IMR-90 (cell line): Measurements from ENCODE around the gene CMSS1. TPM values are rescaled to one million over a fixed set of nuclear protein-coding genes. Genes with fewer than 3 reads are reported as not detected.

ENCODE experiments used
- ATAC-seq: fragments of 200-7000 bp; cut with Tn5 transposase; 2 replicates; pipeline ENCODE4 v1.9.1; 2020; ENCODE audit warnings: low read depth, mild to moderate bottlenecking, moderate library complexity
- BruUV-seq: library from RNA; stranded (reverse); fragments of 400-500 nt; replicated peaks from 2 replicates; lab custom pipeline; 2021; lab: Mats Ljungman, UMichigan
- CTCF ChIA-PET: fragments of 300-600 bp; formaldehyde crosslinking; extraction: SDS; loops from one replicate; lab custom pipeline; 2021; ENCODE audit warnings: antibody characterized with exemption; lab: Yijun Ruan, JAX
- POLR2A ChIA-PET: fragments of 300-600 bp; sonication (Branson Sonifier 250); formaldehyde crosslinking; loops from one replicate; lab custom pipeline; 2022; ENCODE audit warnings: antibody characterized with exemption; ENCODE audit not compliant: unreplicated experiment; lab: Charles Lee
- DNase-seq: peaks from one replicate; pipeline ENCODE4 v3.0.0; 2013
- H2AFZ ChIP-seq: replicated peaks from 2 replicates; pipeline ENCODE3; 2013; ENCODE audit warnings: low read length, mild to moderate bottlenecking; ENCODE audit not compliant: poor library complexity
- H2AK5ac ChIP-seq: 2 replicates; pipeline ENCODE4 v1.6.1; 2013; ENCODE audit warnings: low read depth, low read length, inconsistent platforms
- H2AK9ac ChIP-seq: replicated peaks from 2 replicates; pipeline ENCODE3; 2013; ENCODE audit warnings: mild to moderate bottlenecking, low read depth, low read length, moderate library complexity; ENCODE audit not compliant: poor library complexity
- H2BK120ac ChIP-seq: 2 replicates; pipeline ENCODE4 v1.6.1; 2013; ENCODE audit warnings: low read depth, low read length, inconsistent platforms
- H2BK15ac ChIP-seq: 3 replicates; pipeline ENCODE4 v1.6.1; 2013; ENCODE audit warnings: low read depth, low read length, inconsistent platforms
- H2BK20ac ChIP-seq: 2 replicates; pipeline ENCODE4 v1.6.1; 2013; ENCODE audit warnings: low read depth, mild to moderate bottlenecking, inconsistent platforms, low read length, moderate library complexity
- H2BK5ac ChIP-seq: 2 replicates; pipeline ENCODE4 v1.6.1; 2013; ENCODE audit warnings: mild to moderate bottlenecking, low read depth, low read length, inconsistent platforms; ENCODE audit not compliant: poor library complexity, severe bottlenecking
- H3K14ac ChIP-seq: replicated peaks from 2 replicates; pipeline ENCODE4 v1.6.1; 2013; ENCODE audit warnings: low read depth, low read length, inconsistent platforms
- H3K18ac ChIP-seq: 2 replicates; pipeline ENCODE4 v1.6.1; 2013; ENCODE audit warnings: low read depth, low read length, control low read depth
- H3K23ac ChIP-seq: 2 replicates; pipeline ENCODE4 v1.6.1; 2013; ENCODE audit warnings: low read depth, low read length, inconsistent platforms
- H3K27ac ChIP-seq: 2 replicates; pipeline ENCODE4 v1.5.1; 2013; ENCODE audit warnings: mild to moderate bottlenecking, control low read depth, low read length; ENCODE audit not compliant: insufficient read depth
- H3K27me3 ChIP-seq: 2 replicates; pipeline ENCODE4 v1.6.1; 2013; ENCODE audit warnings: low read length; ENCODE audit not compliant: control insufficient read depth, insufficient read depth
- H3K36me3 ChIP-seq: 2 replicates; pipeline ENCODE4 v1.6.1; 2013; ENCODE audit warnings: low read length, mixed read lengths; ENCODE audit not compliant: control insufficient read depth, insufficient read depth
- H3K4ac ChIP-seq: 2 replicates; pipeline ENCODE4 v1.6.1; 2013; ENCODE audit warnings: low read depth, low read length, inconsistent platforms
- H3K4me1 ChIP-seq: 2 replicates; pipeline ENCODE4 v1.6.1; 2013; ENCODE audit warnings: low read length, mixed read lengths; ENCODE audit not compliant: control insufficient read depth, insufficient read depth
- H3K4me2 ChIP-seq: 2 replicates; pipeline ENCODE4 v1.6.1; 2013; ENCODE audit warnings: low read depth, mild to moderate bottlenecking, control low read depth, low read length, moderate library complexity
- H3K4me3 ChIP-seq: 2 replicates; pipeline ENCODE4 v1.5.1; 2013; ENCODE audit warnings: low read depth, mild to moderate bottlenecking, control low read depth, low read length, moderate library complexity; ENCODE audit not compliant: insufficient read depth
- H3K56ac ChIP-seq: 2 replicates; pipeline ENCODE4 v1.6.1; 2013; ENCODE audit warnings: low read length, inconsistent platforms; ENCODE audit not compliant: insufficient read depth; ENCODE audit errors: extremely low read depth
- H3K79me1 ChIP-seq, 2 experiments: 2 replicates each; pipeline ENCODE4 v1.6.1; 2013; ENCODE audit warnings: low read length in 2 of 2, inconsistent platforms in 1 of 2, low read depth in 1 of 2
- H3K9ac ChIP-seq: 2 replicates; pipeline ENCODE4 v1.6.1; 2013; ENCODE audit warnings: low read depth, low read length, control low read depth
- H3K9me1 ChIP-seq: 2 replicates; pipeline ENCODE4 v1.6.1; 2013; ENCODE audit warnings: low read length, inconsistent platforms; ENCODE audit not compliant: insufficient read depth
- H3K9me3 ChIP-seq: 2 replicates; pipeline ENCODE4 v1.6.1; 2013; ENCODE audit warnings: low read length; ENCODE audit not compliant: control insufficient read depth, insufficient read depth
- H4K20me1 ChIP-seq: 2 replicates; pipeline ENCODE4 v1.6.1; 2013; ENCODE audit warnings: low read length, inconsistent platforms; ENCODE audit not compliant: insufficient read depth
- H4K5ac ChIP-seq: 2 replicates; pipeline ENCODE4 v1.6.1; 2013; ENCODE audit warnings: mild to moderate bottlenecking, low read depth, low read length, control low read depth
- H4K8ac ChIP-seq, 2 experiments: 2 replicates each; pipeline ENCODE4 v1.6.1; 2013; ENCODE audit warnings: low read depth in 2 of 2, low read length in 2 of 2, control low read depth in 1 of 2, inconsistent platforms in 1 of 2
- H4K91ac ChIP-seq: 2 replicates; pipeline ENCODE4 v1.6.1; 2013; ENCODE audit warnings: low read depth, low read length, inconsistent platforms; ENCODE audit not compliant: insufficient read depth
- BHLHE40 ChIP-seq: fragments of 150-350 bp; IDR thresholded peaks from 2 replicates; pipeline ENCODE4 v1.6.1; 2016; ENCODE audit warnings: mild to moderate bottlenecking, low read depth, low read length
- CEBPB ChIP-seq: IDR thresholded peaks from 2 replicates; pipeline ENCODE4 v1.6.1; 2012; ENCODE audit warnings: low read depth, low read length, improper control_type of control experiment
- CHD1 ChIP-seq: IDR thresholded peaks from 2 replicates; pipeline ENCODE4 v1.6.1; 2012; ENCODE audit warnings: low read depth, low read length, improper control_type of control experiment
- FOS ChIP-seq: fragments of 150-350 bp; IDR thresholded peaks from 2 replicates; pipeline ENCODE4 v1.6.1; 2016; ENCODE audit warnings: low read depth, low read length
- MAFK ChIP-seq: IDR thresholded peaks from 2 replicates; pipeline ENCODE4 v1.6.1; 2012; ENCODE audit warnings: low read depth, low read length, improper control_type of control experiment
- MAZ ChIP-seq: IDR thresholded peaks from 2 replicates; pipeline ENCODE4 v1.6.1; 2012; ENCODE audit warnings: low read depth, mild to moderate bottlenecking, low read length, improper control_type of control experiment, moderate library complexity, borderline replicate concordance
- MXI1 ChIP-seq: IDR thresholded peaks from 2 replicates; pipeline ENCODE4 v1.6.1; 2012; ENCODE audit warnings: low read depth, mild to moderate bottlenecking, low read length, moderate library complexity, borderline replicate concordance
- NFE2L2 ChIP-seq: fragments of 150-350 bp; IDR thresholded peaks from 2 replicates; pipeline ENCODE4 v1.6.1; 2016; ENCODE audit warnings: low read depth, mild to moderate bottlenecking, low read length
- POLR2A ChIP-seq: IDR thresholded peaks from 2 replicates; pipeline ENCODE4 v1.6.1; 2012; ENCODE audit warnings: mild to moderate bottlenecking, low read depth, low read length
- RAD21 ChIP-seq: IDR thresholded peaks from 2 replicates; pipeline ENCODE4 v1.6.1; 2012; ENCODE audit warnings: low read length, improper control_type of control experiment
- RCOR1 ChIP-seq: IDR thresholded peaks from 2 replicates; pipeline ENCODE4 v1.6.1; 2012; ENCODE audit warnings: mild to moderate bottlenecking, low read length, improper control_type of control experiment; ENCODE audit not compliant: insufficient replicate concordance
- RFX5 ChIP-seq: IDR thresholded peaks from 2 replicates; pipeline ENCODE4 v1.8.0; 2012; ENCODE audit warnings: low read depth, mild to moderate bottlenecking, low read length, moderate library complexity
- SMC3 ChIP-seq: fragments of 150-350 bp; IDR thresholded peaks from 2 replicates; pipeline ENCODE4 v1.6.1; 2016; ENCODE audit warnings: low read depth, mild to moderate bottlenecking, antibody characterized with exemption, low read length, moderate library complexity
- WGBS, 2 experiments: methylation state at CpG; one replicate each; pipeline versions ENCODE4 v1.1.5 to v1.1.7; 2013; ENCODE audit warnings: missing lambda C conversion rate in 2 of 2; ENCODE audit not compliant: insufficient read length in 1 of 2; ENCODE audit errors: extremely low coverage in 2 of 2; 5-methylcytosine and 5-hydroxymethylcytosine counted together
- dilution Hi-C: fragments of 300-500 bp; cut with HindIII; formaldehyde crosslinking; loops from one replicate; pipeline ENCODE4 v1.14.3; 2018; ENCODE audit warnings: low sequenced_read_pairs; ENCODE audit not compliant: unreplicated experiment
- in situ Hi-C: fragments of 300-500 bp; cut with MboI; formaldehyde crosslinking; loops from 3 replicates; pipeline ENCODE4 v1.14.3; 2019; ENCODE audit warnings: low sequenced_read_pairs, inconsistent platforms, mixed read lengths
- intact Hi-C: fragments of 100-400 bp; cut with micrococcal nuclease; formaldehyde crosslinking; loops from 2 replicates; pipeline ENCODE4 v1.10.0; 2022
- polyA plus RNA-seq, 3 experiments: library from polyadenylated mRNA; depleted of rRNA; stranded (reverse); fragments of >200 nt; gene quantifications; 2 replicates each; pipeline ENCODE4 v1.2.3, GENCODE V29; 2012; ENCODE audit warnings: low replicate concordance in 1 of 3
- total RNA-seq: library from RNA; depleted of rRNA; stranded (reverse); fragments of >200 nt; gene quantifications from 2 replicates; pipeline ENCODE4 v1.2.3, GENCODE V29; 2012
- TF ChIP-seq, protein P1 (sequence below): fragments of 150-350 bp; IDR thresholded peaks from 2 replicates; pipeline ENCODE4 v1.6.1; 2016; ENCODE audit warnings: low read depth, mild to moderate bottlenecking, low read length, moderate library complexity, borderline replicate concordance
- TF ChIP-seq, protein P2 (sequence below): conservative IDR thresholded peaks from 2 replicates; pipeline ENCODE4 v1.5.1; 2012; ENCODE audit warnings: mild to moderate bottlenecking, low read depth, low read length, improper control_type of control experiment
- TF ChIP-seq, protein P3 (sequence below): fragments of 150-350 bp; IDR thresholded peaks from 2 replicates; pipeline ENCODE4 v1.6.1; 2017; ENCODE audit warnings: mild to moderate bottlenecking, antibody characterized with exemption, low read length, low read depth

Gene CMSS1
- total and polyA plus RNA-seq, 2 of the 4 experiments (the other 2 are of a cell fraction) = 12.5 to 13.6 TPM

DNA sequence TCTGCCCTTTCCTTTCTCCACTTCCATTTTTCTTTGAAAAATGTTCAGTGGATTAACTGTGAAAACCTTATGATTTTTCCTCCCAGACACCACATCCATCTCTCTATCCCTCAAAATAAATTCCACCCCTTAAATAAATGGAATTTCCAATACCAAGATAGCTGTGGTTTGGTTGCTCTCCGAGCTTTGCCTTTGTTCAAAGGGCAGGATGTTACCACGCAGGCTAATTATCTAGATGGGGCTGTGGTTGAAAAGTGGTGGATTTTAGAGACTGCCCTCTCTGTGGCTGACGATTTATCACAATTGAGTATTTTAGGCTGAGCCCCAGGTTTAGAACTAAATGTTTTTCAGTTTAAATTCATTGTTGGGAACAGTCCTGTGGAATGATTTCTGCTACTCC is 36.9 kb upstream of the CMSS1 start:
- peak overlapping the region; percentile 57 for H3K14ac ChIP-seq
- peak overlapping the region in 1 of 2 experiments; percentile 54; a peak in 1 of 4 replicates for H4K8ac ChIP-seq
- H3K4me2 ChIP-seq = no peak overlapping the region
- H2AK9ac ChIP-seq = no peak overlapping the region
- H3K23ac ChIP-seq = peak overlapping the region; percentile 45; the same call in 1 of the 2 replicates
- no peaks in the 10 kb centered on the region for H3K27me3 ChIP-seq
- no peak overlapping the region for H3K27ac ChIP-seq
- H2BK20ac ChIP-seq = peak overlapping the region; percentile 59
- H3K4ac ChIP-seq = peak overlapping the region; percentile 61; the same call in 1 of the 2 replicates
- H2BK5ac ChIP-seq = peak overlapping the region; percentile 60
- peaks cover 0 to 11% of the 10 kb centered on the region in 2 experiments; a peak in 2 of 4 replicates for H3K79me1 ChIP-seq
- H4K91ac ChIP-seq = no peak overlapping the region; the same call in 1 of the 2 replicates
- no peak for DNase-seq
- H2BK120ac ChIP-seq = peak overlapping the region; percentile 80
- H3K9me3 ChIP-seq = no peaks in the 10 kb centered on the region
- H3K18ac ChIP-seq = peak overlapping the region; percentile 54; the same call in 1 of the 2 replicates
- H4K20me1 ChIP-seq = no peaks in the 10 kb centered on the region
- peaks cover 15% of the 10 kb centered on the region; the same call in 1 of the 2 replicates for H3K4me1 ChIP-seq
- no peak overlapping the region for H3K4me3 ChIP-seq
- CTCF ChIA-PET = interaction anchor here (1.1 to 1.5 kb wide), 2 partner anchors 9 to 26 kb away, joined by 4 read pairs; no protein-coding TSS in a partner anchor
- POLR2A ChIA-PET = no interaction called here
- no peak overlapping the region for H3K9ac ChIP-seq
- peaks cover 3% of the 10 kb centered on the region; the same call in 1 of the 2 replicates for H3K9me1 ChIP-seq
- in situ Hi-C loops (no loop called here), dilution Hi-C loops (no loop called here), intact Hi-C loops (no loop called here)
- H2AFZ ChIP-seq = no peak overlapping the region
- ATAC-seq = no peak
- no CpG with 5 or more reads among the region's 3 CpGs for WGBS, 2 experiments
- no peaks in the 10 kb centered on the region; the same call in 1 of the 2 replicates for H3K36me3 ChIP-seq
- H4K5ac ChIP-seq = peak overlapping the region; percentile 2; the same call in 1 of the 2 replicates
- H2AK5ac ChIP-seq = no peak overlapping the region
- H3K56ac ChIP-seq = no peak overlapping the region
- no TSS peak for BruUV-seq
- no peak overlapping the region for H2BK15ac ChIP-seq
- TF ChIP-seq, protein P1, sequence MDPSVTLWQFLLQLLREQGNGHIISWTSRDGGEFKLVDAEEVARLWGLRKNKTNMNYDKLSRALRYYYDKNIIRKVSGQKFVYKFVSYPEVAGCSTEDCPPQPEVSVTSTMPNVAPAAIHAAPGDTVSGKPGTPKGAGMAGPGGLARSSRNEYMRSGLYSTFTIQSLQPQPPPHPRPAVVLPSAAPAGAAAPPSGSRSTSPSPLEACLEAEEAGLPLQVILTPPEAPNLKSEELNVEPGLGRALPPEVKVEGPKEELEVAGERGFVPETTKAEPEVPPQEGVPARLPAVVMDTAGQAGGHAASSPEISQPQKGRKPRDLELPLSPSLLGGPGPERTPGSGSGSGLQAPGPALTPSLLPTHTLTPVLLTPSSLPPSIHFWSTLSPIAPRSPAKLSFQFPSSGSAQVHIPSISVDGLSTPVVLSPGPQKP = no peak
- TF ChIP-seq POLR2A = no peak
- no peak for TF ChIP-seq BHLHE40
- no peak for TF ChIP-seq SMC3
- TF ChIP-seq FOS = no peak
- TF ChIP-seq CEBPB = no peak
- no peak for TF ChIP-seq MAFK
- no peak for TF ChIP-seq MAZ
- no peak for TF ChIP-seq RFX5
- TF ChIP-seq, protein P2, sequence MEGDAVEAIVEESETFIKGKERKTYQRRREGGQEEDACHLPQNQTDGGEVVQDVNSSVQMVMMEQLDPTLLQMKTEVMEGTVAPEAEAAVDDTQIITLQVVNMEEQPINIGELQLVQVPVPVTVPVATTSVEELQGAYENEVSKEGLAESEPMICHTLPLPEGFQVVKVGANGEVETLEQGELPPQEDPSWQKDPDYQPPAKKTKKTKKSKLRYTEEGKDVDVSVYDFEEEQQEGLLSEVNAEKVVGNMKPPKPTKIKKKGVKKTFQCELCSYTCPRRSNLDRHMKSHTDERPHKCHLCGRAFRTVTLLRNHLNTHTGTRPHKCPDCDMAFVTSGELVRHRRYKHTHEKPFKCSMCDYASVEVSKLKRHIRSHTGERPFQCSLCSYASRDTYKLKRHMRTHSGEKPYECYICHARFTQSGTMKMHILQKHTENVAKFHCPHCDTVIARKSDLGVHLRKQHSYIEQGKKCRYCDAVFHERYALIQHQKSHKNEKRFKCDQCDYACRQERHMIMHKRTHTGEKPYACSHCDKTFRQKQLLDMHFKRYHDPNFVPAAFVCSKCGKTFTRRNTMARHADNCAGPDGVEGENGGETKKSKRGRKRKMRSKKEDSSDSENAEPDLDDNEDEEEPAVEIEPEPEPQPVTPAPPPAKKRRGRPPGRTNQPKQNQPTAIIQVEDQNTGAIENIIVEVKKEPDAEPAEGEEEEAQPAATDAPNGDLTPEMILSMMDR = no peak
- no peak for TF ChIP-seq MXI1
- TF ChIP-seq, protein P3, sequence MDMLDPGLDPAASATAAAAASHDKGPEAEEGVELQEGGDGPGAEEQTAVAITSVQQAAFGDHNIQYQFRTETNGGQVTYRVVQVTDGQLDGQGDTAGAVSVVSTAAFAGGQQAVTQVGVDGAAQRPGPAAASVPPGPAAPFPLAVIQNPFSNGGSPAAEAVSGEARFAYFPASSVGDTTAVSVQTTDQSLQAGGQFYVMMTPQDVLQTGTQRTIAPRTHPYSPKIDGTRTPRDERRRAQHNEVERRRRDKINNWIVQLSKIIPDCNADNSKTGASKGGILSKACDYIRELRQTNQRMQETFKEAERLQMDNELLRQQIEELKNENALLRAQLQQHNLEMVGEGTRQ = no peak
- no peak for TF ChIP-seq CHD1
- no peak for TF ChIP-seq NFE2L2
- TF ChIP-seq RCOR1 = no peak
- no peak for TF ChIP-seq RAD21
